HG03575 (cell line): ENCODE results near the gene PIK3R2.
"Not testable (repeated sequence)": the region's sequence is repeated elsewhere in the genome, so short reads cannot be mapped to it uniquely, and the experiment has no call there.

Experiments
- ATAC-seq: cut with Tn5 transposase; IDR thresholded peaks from one replicate; pipeline ENCODE4 v1.9.1; 2021; ENCODE audit not compliant: unreplicated experiment, insufficient number of reproducible peaks, low FRiP score; ENCODE audit errors: extremely low read depth

Gene PIK3R2

GRCh38 chr19:18152817-18153555 lies at the start of gene PIK3R2:
PIK3R2 (plus strand) TSS chr19:18153163; CDS start chr19:18155880, 2,717 bp downstream.
- peak; percentile 28 for ATAC-seq

DNA sequence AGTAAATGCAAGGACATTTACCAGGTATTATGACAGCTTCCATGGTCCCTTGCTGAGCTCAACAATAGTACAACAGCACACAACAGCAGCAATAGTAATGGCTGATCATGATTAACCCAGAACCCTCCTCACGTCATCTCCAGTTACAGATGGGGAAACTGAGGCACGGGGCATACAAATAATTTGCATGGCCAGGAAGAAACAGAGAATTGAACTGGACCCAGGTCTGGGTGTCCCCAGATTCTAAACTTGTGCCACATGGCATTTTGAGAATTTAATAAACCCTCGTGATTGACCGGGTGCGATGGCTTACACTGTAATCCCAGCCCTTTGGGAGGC lies 48.2 kb upstream of the PIK3R2 start:
- no peak for ATAC-seq

- not testable (repeated sequence) for ATAC-seq
Measured at GRCh38 chr19:18105259-18105658, 47.7 kb upstream of the PIK3R2 start.

- no peak for ATAC-seq
Measured at GRCh38 chr19:18107235-18107634, 45.7 kb upstream of the PIK3R2 start.

DNA sequence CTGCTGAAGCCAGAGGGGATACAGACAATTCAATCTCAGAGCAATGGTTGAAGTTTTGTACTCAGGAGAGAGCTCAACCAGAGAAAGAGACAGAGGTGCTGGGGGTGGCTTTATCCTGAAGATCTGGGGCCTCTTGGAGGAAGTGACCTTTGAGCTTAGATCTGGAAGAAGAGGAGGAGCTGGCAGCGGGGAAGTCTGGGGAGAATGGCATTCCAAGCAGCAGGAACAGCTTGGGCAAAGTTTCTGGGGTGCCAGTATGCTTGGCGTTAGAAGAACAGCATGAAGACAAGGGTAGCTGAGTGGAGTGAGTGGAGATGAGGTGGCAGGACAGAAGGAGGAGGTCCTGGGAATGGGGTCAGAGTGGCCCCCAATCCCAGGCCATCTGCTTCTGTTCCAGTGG lies 44.1 kb upstream of the PIK3R2 start:
- ATAC-seq, result no peak

DNA sequence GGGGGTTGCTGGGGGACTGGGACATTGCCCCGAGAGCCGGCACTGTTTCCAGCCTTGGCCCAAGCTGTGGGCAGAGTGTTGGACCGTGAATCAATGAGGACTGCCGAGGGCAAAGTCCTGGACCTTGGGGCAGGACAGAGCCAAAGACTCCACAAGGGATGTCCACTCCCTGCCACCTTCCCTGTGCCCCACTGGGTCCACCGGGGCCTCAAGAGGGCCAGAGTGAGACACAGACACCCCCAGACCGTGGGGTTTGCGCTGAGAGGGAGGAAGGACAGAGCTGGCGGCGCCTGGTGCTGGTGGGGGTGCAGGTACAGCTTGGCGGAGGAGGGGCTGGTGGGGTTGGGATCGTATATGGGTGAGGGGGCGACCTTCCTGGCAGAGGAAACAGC lies 43.6 kb upstream of the PIK3R2 start:
- no peak for ATAC-seq

- no peak for ATAC-seq
Measured at GRCh38 chr19:18109733-18110608, 43.0 kb upstream of the PIK3R2 start.

DNA sequence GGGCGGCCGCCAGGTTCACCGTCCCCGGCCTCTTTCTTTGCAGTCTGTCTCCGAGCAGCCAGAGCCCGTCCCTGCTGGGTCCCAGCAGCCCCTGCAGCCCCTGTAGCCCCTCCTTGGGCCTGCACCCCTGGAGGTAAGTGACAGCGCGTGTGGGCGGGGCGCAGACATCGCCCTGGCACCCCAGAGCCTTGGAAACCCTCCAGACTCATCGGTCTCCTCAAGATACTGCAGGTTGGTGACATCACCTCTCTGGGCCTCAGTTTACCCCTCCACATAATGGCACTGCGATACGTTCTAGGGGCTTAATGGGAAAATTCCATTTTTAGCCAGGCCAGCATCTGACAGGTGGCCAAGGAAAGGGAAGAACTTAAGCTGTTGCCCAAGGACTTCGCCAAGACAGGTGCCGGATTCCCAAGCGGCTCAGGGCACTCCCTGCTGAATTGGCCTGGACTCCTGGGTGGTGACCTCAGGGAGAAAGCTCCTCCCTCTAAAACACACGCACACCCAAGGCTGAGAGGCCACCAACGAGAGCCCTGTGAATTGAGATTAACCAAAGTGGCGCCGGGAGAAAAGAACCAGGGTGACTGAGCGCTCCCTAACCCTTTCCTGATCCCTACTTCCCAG lies 42.2 kb upstream of the PIK3R2 start:
- no peak for ATAC-seq

DNA sequence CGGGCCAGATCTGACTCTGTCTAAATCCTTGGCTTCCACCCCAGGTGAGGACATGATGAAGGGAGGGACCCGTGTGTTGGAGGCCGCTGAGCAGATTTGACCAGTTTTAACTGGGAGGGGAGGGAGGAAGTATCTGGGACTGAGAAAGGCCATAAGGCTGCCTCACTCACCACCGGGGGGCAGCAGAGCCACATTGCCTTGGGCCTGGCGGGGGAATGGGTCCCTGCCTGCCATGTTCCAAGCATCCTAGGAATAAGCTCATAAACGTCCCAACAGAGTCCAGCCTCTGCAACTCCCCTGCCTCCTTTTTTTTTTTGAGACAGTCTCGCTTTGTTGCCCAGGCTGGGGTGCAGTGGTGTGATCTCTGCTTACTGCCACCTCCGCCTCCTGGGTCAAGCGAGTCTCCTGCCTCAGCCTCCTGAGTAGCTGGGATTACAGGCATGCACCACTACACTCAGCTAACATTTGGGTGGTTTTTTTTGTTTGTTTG lies 39.9 kb upstream of the PIK3R2 start:
- ATAC-seq, result no peak

DNA sequence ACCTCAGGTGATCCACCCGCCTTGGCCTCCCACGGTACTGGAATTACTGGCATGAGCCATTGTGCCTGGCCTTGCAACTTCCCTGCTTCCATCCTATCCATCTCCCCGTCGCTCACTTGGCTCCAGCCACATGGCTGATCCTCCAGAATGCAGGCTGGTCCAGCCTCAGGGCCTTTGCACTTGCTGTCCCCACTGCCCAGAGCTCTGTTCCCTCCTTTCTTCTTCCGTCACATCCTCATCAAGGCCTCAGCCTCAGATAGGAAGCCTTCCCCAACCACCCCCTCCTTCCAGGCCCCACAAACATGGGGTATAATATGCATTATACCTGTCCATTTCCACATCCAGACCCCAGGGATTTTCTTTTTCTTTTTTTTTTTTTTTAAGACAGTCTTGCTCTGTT lies 39.1 kb upstream of the PIK3R2 start:
- no peak for ATAC-seq

- ATAC-seq, result no peak
Measured at GRCh38 chr19:18114483-18114882, 38.5 kb upstream of the PIK3R2 start.

DNA sequence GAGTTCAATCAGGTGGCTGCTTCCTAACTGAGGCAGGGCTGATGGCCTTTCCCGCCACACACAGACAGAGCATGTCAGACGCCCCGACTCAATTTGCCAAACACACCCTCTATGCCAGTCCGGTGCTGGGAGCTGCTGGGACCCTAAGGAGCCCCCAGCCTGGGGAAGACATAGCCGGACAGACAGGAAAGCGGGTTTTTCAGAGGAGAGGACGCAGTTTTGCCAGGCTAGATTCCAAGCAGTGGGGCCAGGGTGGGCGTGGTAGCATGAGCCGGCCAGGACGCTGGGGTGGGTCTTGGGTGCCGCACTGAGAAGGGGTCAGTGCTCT lies 35.6 kb upstream of the PIK3R2 start:
- no peak for ATAC-seq

DNA sequence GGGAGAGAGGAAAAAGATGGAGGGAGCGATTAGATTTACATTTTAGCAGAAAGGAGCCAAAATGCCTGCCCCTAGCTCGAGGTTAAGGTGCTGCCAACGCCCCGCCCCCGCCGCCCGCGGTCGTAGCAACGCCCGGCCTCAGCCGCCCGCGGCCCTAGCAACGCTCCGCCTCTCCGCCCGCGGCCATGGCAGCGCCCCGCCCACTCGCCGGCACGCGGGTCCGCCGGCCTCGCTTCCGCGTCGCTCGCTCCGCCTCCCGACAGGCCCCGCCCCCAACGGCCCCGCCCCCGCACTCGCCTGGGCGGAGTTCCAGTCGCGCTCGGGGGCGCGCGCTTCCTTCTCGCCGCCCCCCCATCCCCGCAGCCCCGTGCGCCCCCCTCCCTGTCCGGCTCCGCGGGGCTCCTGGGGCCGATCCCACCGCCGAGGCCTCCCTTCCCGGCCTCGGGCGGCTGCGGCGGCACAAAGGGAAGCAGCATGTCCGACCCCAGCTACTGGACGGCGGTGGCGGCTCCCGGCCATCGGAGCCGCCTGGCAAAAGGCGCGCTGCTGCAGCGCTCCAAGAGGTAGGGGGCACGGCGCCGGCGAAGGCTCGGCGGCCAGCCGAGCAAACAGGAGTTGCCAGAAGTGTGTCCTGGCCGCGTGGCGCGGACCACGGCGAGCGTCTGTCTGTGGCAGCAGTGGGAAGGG lies 35.1 kb upstream of the PIK3R2 start:
- no peak for ATAC-seq

DNA sequence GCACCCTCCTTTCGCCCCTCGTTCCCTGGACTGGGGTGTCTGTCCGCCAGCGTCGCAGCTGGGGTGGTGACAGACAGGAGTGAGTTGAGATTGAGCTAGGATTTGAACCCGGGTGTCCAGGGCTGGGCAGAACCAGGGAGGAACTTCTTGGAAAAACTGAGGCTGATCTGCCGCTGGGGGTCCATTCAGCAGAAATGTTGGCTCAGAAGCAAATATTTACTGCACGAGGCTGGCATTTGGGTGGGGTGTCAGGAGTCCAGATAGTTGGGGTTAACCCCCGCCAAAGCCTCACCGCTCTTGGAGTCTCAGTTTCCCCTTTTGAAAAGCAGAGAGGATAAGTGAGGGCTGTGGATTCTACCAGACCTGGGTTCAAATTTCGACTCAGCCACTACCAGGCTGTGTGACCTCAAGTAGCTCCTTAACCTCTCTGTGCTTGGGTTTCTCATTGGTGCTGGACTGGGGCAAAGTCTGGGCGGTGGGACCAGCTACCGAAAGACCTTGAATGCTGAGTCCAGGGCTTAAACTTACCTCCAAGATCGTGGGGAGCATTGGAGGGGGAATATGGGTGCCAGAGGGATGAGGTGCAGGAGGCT lies 34.4 kb upstream of the PIK3R2 start:
- ATAC-seq, result no peak

GRCh38 chr19:18119013-18119716 lies 33.8 kb upstream of the PIK3R2 start:
- no peak for ATAC-seq

DNA sequence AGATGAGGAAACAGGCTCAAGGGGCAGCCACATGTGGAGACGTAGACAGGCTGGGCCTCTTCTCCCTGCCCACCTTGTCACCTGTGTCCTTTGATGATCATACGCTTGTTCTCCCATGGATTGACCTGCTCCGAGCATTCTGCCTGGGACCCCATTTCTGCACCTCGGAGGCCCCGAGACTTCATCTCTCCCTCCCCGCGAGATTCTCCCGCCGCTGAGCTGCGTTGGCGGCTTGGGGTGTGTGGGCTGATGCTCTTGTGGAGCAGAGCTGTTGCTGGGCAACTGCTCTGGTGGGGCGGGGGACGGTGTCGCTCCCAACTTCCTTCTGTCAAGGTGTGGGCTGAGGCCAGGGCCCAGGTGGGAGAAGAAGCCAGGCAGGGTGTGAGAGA lies 33.3 kb upstream of the PIK3R2 start:
- ATAC-seq, result no peak

- ATAC-seq, result no peak
Measured at GRCh38 chr19:18120127-18120526, 32.8 kb upstream of the PIK3R2 start.

GRCh38 chr19:18121166-18121565 lies 31.8 kb upstream of the PIK3R2 start:
- no peak for ATAC-seq

- no peak for ATAC-seq
Measured at GRCh38 chr19:18122424-18122823, 30.5 kb upstream of the PIK3R2 start.
